Gastroesophageal sphincter (tissue), 3 donors: ENCODE measurements around the gene TAF1B.

Experiments used
- EP300 ChIP-seq: sonication (generic); formaldehyde crosslinking; IDR thresholded peaks from one replicate; pipeline ENCODE4 v1.6.1; 2017; ENCODE audit warnings: antibody characterized with exemption, mild to moderate bottlenecking
- POLR2A ChIP-seq, 2 donors: fragments of 450-650 bp; IDR thresholded peaks; one replicate each; pipeline ENCODE4 v1.6.1; 2017; ENCODE audit warnings: antibody characterized with exemption in 2 of 2, mild to moderate bottlenecking in 2 of 2, moderate library complexity in 1 of 2
- POLR2AphosphoS5 ChIP-seq: sonication (generic); formaldehyde crosslinking; IDR thresholded peaks from one replicate; pipeline ENCODE4 v1.6.1; 2017; ENCODE audit warnings: antibody characterized with exemption
- TF ChIP-seq, protein P1 (sequence below), 4 experiments: fragments of 200-600 bp in 2 of 4; fragments of 450-650 bp in 2 of 4; sonication (generic) in 1 of 4; IDR thresholded peaks; one replicate each; pipeline ENCODE4 v1.5.1; 2017 to 2019; ENCODE audit warnings: antibody characterized with exemption in 4 of 4, mild to moderate bottlenecking in 2 of 4, moderate library complexity in 2 of 4

DNA sequence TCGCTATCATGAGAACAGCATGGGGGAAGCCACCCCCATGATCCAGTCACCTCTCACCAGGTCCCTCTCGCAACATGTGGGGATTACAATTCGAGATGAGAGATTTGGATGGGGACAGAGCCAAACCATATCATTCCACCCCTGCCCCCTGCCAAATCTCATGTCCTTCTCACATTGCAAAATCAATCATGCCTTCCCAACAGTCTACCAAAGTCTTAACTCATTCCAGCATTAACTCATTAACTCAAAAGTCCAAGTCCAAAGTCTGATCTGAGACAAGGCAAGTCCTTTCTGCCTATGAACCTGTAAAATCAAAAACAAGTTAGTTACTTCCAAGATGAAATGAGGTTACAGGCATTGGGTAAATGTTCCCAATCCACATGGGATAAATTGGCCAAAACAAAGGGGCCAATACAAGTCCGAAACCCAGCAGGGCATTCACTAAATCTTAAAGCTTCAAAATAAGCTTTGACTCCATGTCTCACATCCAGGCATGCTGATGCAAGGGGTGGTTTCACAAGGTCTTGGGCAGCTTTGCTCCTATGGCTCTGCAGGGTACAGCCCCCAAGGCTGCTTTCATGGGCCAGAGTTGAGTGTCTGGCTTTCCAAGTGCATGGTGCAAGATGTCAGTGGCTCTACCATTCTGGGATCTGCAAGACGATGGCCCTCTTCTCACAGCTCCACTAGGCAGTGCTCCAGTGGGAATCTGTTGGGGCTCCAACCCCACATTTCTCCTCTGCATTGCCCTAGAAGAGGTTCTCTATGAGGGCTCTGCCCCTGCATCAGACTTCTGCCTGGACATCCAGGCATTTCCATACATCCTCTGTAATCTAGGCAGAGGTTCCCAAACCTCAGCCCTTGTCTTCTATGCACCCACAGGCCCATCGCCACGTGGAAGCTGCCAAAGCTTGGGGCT, 14.8 kb downstream of the TAF1B start:
- no peak for TF ChIP-seq EP300
- TF ChIP-seq, protein P1, sequence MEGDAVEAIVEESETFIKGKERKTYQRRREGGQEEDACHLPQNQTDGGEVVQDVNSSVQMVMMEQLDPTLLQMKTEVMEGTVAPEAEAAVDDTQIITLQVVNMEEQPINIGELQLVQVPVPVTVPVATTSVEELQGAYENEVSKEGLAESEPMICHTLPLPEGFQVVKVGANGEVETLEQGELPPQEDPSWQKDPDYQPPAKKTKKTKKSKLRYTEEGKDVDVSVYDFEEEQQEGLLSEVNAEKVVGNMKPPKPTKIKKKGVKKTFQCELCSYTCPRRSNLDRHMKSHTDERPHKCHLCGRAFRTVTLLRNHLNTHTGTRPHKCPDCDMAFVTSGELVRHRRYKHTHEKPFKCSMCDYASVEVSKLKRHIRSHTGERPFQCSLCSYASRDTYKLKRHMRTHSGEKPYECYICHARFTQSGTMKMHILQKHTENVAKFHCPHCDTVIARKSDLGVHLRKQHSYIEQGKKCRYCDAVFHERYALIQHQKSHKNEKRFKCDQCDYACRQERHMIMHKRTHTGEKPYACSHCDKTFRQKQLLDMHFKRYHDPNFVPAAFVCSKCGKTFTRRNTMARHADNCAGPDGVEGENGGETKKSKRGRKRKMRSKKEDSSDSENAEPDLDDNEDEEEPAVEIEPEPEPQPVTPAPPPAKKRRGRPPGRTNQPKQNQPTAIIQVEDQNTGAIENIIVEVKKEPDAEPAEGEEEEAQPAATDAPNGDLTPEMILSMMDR (IDR thresholded peaks at IDR 0.05), result no peak
- TF ChIP-seq POLR2A (IDR thresholded peaks at IDR 0.05), result no peak
- TF ChIP-seq POLR2AphosphoS5, result no peak
